Caco-2 (cell line): ENCODE data around the gene NMUR2. TPM values are rescaled to one million over a fixed set of nuclear protein-coding genes. Genes with fewer than 3 reads are reported as not detected.

Experiments
- Bru-seq: library from RNA; stranded (reverse); fragments of 400-500 nt; gene quantifications from one replicate; lab custom pipeline; 2021; lab: Mats Ljungman, UMichigan
- BruChase-seq, 2 experiments: library from RNA; stranded (reverse); fragments of 400-500 nt; gene quantifications; one replicate each; lab custom pipeline; 2021; lab: Mats Ljungman, UMichigan
- BruUV-seq: library from RNA; stranded (reverse); fragments of 400-500 nt; replicated peaks from 2 replicates; lab custom pipeline; 2021; lab: Mats Ljungman, UMichigan
- CTCF ChIA-PET: fragments of 300-600 bp; sonication (Branson Sonifier 250); formaldehyde crosslinking; loops from one replicate; lab custom pipeline; 2022; ENCODE audit warnings: antibody characterized with exemption; lab: Charles Lee
- POLR2A ChIA-PET: fragments of 300-600 bp; sonication (Branson Sonifier 250); formaldehyde crosslinking; loops from one replicate; lab custom pipeline; 2022; ENCODE audit warnings: antibody characterized with exemption; lab: Charles Lee
- DNase-seq, 2 experiments: peaks; one replicate each; pipeline versions ENCODE4 v3.0.0 to v3.0.0-alpha.2; 2020 to 2022
- H3K27me3 ChIP-seq: replicated peaks from 2 replicates; pipeline ENCODE4 v1.6.0; 2011; ENCODE audit warnings: low read length; ENCODE audit not compliant: control insufficient read depth, insufficient read depth
- H3K36me3 ChIP-seq: 2 replicates; pipeline ENCODE4 v1.5.1; 2011; ENCODE audit warnings: low read length; ENCODE audit not compliant: control insufficient read depth, insufficient read depth
- H3K4me1 ChIP-seq: fragments of 250-450 bp; sonication (Bioruptor Pico); 2 replicates; pipeline ENCODE4 v1.5.1; 2020; ENCODE audit warnings: mild to moderate bottlenecking
- H3K4me3 ChIP-seq: 2 replicates; pipeline ENCODE4 v1.5.1; 2011; ENCODE audit warnings: low read depth, mild to moderate bottlenecking, control low read depth, low read length
- H3K9me3 ChIP-seq: fragments of 250-450 bp; sonication (Bioruptor Pico); 2 replicates; pipeline ENCODE4 v1.5.1; 2020; ENCODE audit warnings: mild to moderate bottlenecking, moderate library complexity
- H3K27ac Mint-ChIP-seq: one replicate; pipeline ENCODE4 v1.8.0; 2022; ENCODE audit warnings: mixed read lengths; ENCODE audit not compliant: unreplicated experiment
- H3K27me3 Mint-ChIP-seq: one replicate; pipeline ENCODE4 v1.8.0; 2022; ENCODE audit warnings: mixed read lengths; ENCODE audit not compliant: insufficient read depth, unreplicated experiment
- H3K36me3 Mint-ChIP-seq: one replicate; pipeline ENCODE4 v1.8.0; 2022; ENCODE audit warnings: mild to moderate bottlenecking, mixed read lengths; ENCODE audit not compliant: insufficient read depth, unreplicated experiment
- H3K4me1 Mint-ChIP-seq: one replicate; pipeline ENCODE4 v1.8.0; 2022; ENCODE audit warnings: low read depth, mixed read lengths; ENCODE audit not compliant: unreplicated experiment
- H3K4me3 Mint-ChIP-seq: one replicate; pipeline ENCODE4 v1.8.0; 2022; ENCODE audit warnings: mild to moderate bottlenecking, moderate library complexity, mixed read lengths; ENCODE audit not compliant: unreplicated experiment
- H3K9me3 Mint-ChIP-seq: one replicate; pipeline ENCODE4 v1.8.0; 2022; ENCODE audit warnings: mixed read lengths; ENCODE audit not compliant: unreplicated experiment
- CTCF ChIP-seq, 2 experiments: fragments of 200-600 bp in 1 of 2; IDR thresholded peaks; 1 replicate in 1 of 2; 2 replicates in 1 of 2; pipeline versions ENCODE4 v1.5.1 to v1.8.0; 2011 to 2022; ENCODE audit warnings: antibody characterized with exemption in 1 of 2, control low read depth in 1 of 2, inconsistent platforms in 1 of 2, low read depth in 1 of 2, low read length in 1 of 2, mild to moderate bottlenecking in 1 of 2, moderate library complexity in 1 of 2; ENCODE audit not compliant: insufficient read depth in 1 of 2, severe bottlenecking in 1 of 2, unreplicated experiment in 1 of 2
- intact Hi-C: fragments of 100-400 bp; cut with micrococcal nuclease; formaldehyde crosslinking; loops from one replicate; pipeline ENCODE4 v1.10.0; 2022; ENCODE audit not compliant: unreplicated experiment
- long read RNA-seq: library from polyadenylated mRNA; stranded (forward); transcript quantifications from one replicate; pipeline ENCODE4 v2.0.0, GENCODE V29; 2022
- total RNA-seq: library from RNA; stranded (reverse); gene quantifications from 2 replicates; pipeline ENCODE4 v1.2.3, GENCODE V29; 2022

Gene NMUR2, protein sequence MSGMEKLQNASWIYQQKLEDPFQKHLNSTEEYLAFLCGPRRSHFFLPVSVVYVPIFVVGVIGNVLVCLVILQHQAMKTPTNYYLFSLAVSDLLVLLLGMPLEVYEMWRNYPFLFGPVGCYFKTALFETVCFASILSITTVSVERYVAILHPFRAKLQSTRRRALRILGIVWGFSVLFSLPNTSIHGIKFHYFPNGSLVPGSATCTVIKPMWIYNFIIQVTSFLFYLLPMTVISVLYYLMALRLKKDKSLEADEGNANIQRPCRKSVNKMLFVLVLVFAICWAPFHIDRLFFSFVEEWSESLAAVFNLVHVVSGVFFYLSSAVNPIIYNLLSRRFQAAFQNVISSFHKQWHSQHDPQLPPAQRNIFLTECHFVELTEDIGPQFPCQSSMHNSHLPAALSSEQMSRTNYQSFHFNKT
- total RNA-seq (0.57 and 1.00 TPM in 2 replicates), Bru-seq, nascent RNA (percentile 23 among the genes with signal in this experiment), BruChase-seq, experiment 1, labeled RNA remaining after a 2-hour chase (percentile 32 among the genes with signal in this experiment), BruChase-seq, experiment 2, labeled RNA remaining after a 6-hour chase (percentile 28 among the genes with signal in this experiment)
- long read RNA-seq, partial matches to known transcripts, result 0 of 2 reads
- long read RNA-seq, other reads (novel, unspliced or antisense), result 0 of 2 reads

DNA sequence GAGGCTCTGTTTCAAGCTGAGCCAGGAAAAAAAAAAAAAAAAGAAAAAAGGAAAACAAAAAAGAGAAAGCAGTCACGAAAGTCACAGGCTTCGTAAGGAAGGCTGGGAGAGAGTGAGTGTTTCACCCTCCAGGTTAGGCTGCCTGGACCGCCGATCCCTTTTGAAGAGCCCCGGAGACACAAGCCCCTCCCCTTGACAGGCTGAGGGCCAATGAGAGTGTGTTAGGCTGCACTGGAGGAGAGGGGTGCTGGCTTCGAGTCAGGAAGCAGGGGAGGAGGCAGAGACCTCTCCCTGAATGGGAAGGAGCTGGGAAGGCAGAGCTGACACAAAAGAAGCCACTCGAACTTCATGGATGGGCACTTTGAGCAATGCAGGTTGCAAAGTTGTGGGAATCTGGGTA lies at the start of gene NMUR2:
Gene NMUR2, minus strand, starts transcription at position 135 of the 400 bp plus-strand sequence. CDS start 166 bp downstream, outside the sequence.
- POLR2A ChIA-PET, result interaction anchor here (0.6 kb wide), 1 partner anchor 100 kb away, joined by 3 read pairs; no protein-coding TSS in a partner anchor
- CTCF ChIA-PET, result no interaction called here
- no peaks in the 10 kb centered on the region for H3K36me3 Mint-ChIP-seq
- H3K4me3 Mint-ChIP-seq, result peak within 1 kb of the TSS; percentile 27
- Histone ChIP-seq H3K36me3 (no peaks in the 10 kb centered on the region), H3K4me1 (no peaks in the 10 kb centered on the region), H3K27me3 (no peaks in the 10 kb centered on the region), H3K4me3 (no peak within 1 kb of the TSS), H3K9me3 (no peaks in the 10 kb centered on the region)
- H3K27ac Mint-ChIP-seq, result no peak within 1 kb of the TSS
- TF ChIP-seq CTCF (IDR thresholded peaks at IDR 0.05; ENCODE audit: insufficient read depth in 1 of 2, low read depth in 1 of 2, low read length in 1 of 2, severe bottlenecking in 1 of 2, unreplicated experiment in 1 of 2), result no peak
- DNase-seq, result peak in 1 of 2 experiments; percentile 36
- intact Hi-C loops, result no loop called here
- H3K9me3 Mint-ChIP-seq, result no peaks in the 10 kb centered on the region
- H3K4me1 Mint-ChIP-seq, result no peaks in the 10 kb centered on the region
- H3K27me3 Mint-ChIP-seq, result no peaks in the 10 kb centered on the region
- BruUV-seq, result no TSS peak

- ChIA-PET CTCF (no interaction called here), POLR2A (no interaction called here)
- Mint-ChIP-seq H3K4me1 (no peaks in the 10 kb centered on the region), H3K9me3 (no peaks in the 10 kb centered on the region), H3K27ac (no peak overlapping the region), H3K36me3 (no peaks in the 10 kb centered on the region), H3K27me3 (peaks cover 6% of the 10 kb centered on the region), H3K4me3 (no peak overlapping the region)
- intact Hi-C loops, result no loop called here
- Histone ChIP-seq H3K27me3 (no peaks in the 10 kb centered on the region), H3K4me3 (no peak overlapping the region), H3K9me3 (peaks cover 2% of the 10 kb centered on the region), H3K36me3 (no peaks in the 10 kb centered on the region), H3K4me1 (no peaks in the 10 kb centered on the region)
- no TSS peak for BruUV-seq
- DNase-seq, result no peak
- no peak for TF ChIP-seq CTCF (IDR thresholded peaks at IDR 0.05; ENCODE audit: insufficient read depth in 1 of 2, low read depth in 1 of 2, low read length in 1 of 2, severe bottlenecking in 1 of 2, unreplicated experiment in 1 of 2)
These were observed 38.9 kb upstream of the NMUR2 start for GRCh38 chr5:152443935-152444334.

- no peaks in the 10 kb centered on the region for H3K27me3 ChIP-seq
- no peaks in the 10 kb centered on the region for H3K36me3 Mint-ChIP-seq
- no peaks in the 10 kb centered on the region for H3K9me3 Mint-ChIP-seq
- no peak for TF ChIP-seq CTCF (IDR thresholded peaks at IDR 0.05; ENCODE audit: insufficient read depth in 1 of 2, low read depth in 1 of 2, low read length in 1 of 2, severe bottlenecking in 1 of 2, unreplicated experiment in 1 of 2)
- no peak overlapping the region for H3K4me3 ChIP-seq
- H3K9me3 ChIP-seq, result no peaks in the 10 kb centered on the region; the same call in 1 of the 2 replicates
- H3K4me3 Mint-ChIP-seq, result no peak overlapping the region
- no peak overlapping the region for H3K27ac Mint-ChIP-seq
- intact Hi-C loops, result no loop called here
- POLR2A ChIA-PET, result no interaction called here
- no peak for DNase-seq
- H3K4me1 ChIP-seq, result no peaks in the 10 kb centered on the region
- BruUV-seq, result no TSS peak
- peaks cover 2% of the 10 kb centered on the region for H3K27me3 Mint-ChIP-seq
- H3K4me1 Mint-ChIP-seq, result no peaks in the 10 kb centered on the region
- CTCF ChIA-PET, result no interaction called here
- H3K36me3 ChIP-seq, result no peaks in the 10 kb centered on the region
These were observed 34.7 kb upstream of the NMUR2 start for GRCh38 chr5:152439791-152440190.
